Activated T-cell treated with anti-CD3 and anti-CD28 coated beads for 48 hours (primary cell): Measurements from ENCODE around the gene HPS5.

ENCODE experiments used
- DNase-seq: peaks from one replicate; pipeline ENCODE4 v3.0.0-alpha.2; 2020; ENCODE audit warnings: low read depth

The HPS5 gene

DNA sequence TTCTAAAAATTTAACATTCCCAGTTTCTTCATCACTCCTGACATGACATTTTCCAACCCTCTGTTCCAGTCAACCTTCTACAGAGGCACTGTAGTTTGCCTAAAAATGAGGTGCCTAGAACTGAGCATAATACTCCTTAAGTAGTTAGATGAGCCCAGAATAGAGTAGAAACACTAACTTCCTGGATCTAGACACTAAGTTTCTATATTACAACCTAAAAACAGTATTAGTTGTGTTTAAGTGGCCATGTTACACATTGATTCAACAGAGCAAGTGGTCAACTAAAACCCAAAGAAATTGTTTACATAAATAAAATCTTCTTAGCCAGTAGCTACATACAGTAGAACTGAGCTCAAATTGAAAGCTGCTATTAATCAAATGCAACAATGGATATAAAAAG is 1.3 kb downstream of the HPS5 start:
- no peak for DNase-seq

DNA sequence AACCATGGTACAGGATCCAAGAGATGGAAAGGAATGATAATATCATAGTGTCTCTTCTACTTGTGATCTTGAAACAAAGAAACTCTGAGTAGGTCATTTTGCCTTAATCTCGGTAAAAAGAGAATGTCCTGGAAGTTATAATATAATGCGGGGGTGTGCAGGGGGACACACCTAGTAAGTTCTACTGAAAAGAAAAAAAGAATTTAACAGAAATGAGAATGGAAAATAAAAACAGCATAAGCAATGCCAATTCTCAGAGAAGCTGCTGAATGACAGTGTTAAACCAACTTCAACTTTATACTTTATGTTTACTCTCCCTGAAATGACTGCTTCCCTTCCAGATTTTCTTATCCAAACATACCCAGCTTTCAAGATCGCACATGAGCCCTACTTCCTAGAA is 2.0 kb downstream of the HPS5 start:
- DNase-seq, result no peak

DNA sequence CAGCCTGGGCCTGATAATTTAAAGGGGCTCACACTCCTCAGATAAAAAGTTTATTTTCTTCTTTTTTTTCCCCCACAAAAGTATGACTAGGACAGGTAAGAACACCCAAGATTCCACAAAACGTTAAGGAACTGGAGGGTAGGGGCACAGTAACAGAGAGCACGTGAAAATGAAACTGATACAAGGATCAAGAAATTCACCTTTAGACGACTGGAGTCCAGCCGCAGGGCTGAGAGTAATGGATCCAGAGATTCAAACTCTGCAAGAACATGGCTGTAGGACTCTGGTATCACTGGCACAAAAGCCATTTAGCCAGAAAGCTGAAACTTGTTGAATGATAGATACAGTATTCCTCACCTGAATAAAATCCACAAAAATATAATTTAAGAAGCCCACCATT is 4.4 kb downstream of the HPS5 start:
- no peak for DNase-seq

DNA sequence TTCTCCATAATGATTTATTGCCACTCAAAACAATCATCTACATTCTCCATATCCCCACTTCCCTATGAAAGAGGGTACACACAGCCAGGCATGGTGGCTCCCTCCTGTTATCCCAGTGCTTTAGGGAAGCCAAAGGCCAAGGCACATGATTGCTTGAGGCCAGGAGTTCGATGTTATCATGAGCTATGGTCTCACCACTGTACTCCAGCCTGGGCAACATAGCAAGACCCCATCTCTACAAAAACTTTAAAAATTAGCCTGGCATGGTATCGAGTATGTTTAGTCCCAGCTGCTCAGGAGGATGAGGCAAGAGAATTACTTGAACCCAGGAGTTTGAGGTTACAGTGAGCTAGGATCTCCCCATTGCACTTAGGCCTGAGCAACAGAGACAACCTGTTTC is 6.0 kb downstream of the HPS5 start:
- DNase-seq, result no peak

DNA sequence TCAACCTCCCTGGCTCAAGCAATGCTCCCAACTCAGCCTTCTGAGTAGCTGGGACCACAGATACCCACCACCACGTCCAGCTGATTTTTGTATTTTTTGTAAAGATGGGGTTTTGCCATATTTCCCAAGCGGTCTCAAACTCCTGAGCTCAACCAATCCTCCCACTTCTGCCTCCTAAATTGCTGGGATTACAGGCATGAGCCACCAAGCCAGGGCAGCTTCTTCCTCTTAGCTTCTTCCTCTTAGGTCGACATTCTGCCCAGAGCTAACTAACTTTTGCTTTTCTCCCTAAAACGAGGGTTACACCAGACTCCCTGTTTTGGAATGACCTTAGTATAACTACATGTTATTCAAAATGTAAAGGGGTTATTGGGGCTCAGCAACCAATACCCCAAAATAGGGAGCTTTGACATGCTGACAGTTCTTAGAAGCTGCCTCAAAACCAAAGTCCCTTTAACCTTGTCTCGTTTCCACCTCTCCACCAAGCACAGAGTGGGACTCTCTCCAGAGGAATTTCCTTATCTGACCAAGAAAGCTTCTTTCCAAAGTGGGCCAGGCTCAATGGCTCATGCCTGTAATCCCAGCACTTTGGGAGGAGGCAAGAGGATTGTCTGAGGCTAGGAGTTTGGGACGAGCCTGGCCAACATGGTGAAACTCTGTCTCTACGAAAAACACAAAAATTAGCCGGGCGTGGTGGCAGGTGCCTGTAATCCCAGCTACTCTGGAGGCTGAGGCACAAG is 7.0 kb downstream of the HPS5 start:
- no peak for DNase-seq

DNA sequence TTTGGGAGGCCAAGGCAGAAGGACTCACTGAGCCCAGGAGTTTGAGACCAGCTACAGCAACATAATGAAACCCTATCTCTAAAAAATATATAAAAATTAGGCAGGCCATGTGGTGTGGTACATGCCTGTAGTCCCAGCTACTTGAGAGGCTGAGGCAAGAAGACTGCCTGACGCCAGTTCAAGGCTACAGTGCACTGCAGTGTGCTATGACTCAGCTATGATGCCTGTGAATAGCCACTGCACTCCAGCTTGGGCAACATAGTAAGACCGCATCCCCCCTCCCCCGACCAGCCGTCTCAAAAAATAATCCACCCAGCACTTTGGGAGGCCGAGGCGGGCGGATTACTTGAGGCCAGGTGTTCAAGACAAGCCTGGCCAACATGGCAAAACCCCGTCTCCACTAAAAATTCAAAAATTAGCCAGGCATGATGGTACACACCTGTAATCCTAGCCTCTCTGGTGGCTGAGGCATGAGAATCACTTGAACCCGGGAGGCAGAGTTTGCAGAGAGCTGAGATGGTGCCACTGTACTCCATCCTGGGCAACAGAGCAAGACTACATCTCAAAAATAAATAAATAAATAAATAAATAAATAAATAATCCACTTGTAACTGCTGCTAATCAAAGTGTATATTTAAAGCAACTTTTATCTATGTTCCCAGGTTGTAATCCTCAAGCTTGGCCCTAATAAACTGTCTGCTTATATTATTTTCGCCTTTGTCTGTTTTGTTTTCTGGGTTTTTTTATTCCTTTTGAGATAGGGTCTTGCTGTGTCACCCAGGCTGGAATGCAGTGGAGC is 7.8 kb downstream of the HPS5 start:
- DNase-seq, result no peak

DNA sequence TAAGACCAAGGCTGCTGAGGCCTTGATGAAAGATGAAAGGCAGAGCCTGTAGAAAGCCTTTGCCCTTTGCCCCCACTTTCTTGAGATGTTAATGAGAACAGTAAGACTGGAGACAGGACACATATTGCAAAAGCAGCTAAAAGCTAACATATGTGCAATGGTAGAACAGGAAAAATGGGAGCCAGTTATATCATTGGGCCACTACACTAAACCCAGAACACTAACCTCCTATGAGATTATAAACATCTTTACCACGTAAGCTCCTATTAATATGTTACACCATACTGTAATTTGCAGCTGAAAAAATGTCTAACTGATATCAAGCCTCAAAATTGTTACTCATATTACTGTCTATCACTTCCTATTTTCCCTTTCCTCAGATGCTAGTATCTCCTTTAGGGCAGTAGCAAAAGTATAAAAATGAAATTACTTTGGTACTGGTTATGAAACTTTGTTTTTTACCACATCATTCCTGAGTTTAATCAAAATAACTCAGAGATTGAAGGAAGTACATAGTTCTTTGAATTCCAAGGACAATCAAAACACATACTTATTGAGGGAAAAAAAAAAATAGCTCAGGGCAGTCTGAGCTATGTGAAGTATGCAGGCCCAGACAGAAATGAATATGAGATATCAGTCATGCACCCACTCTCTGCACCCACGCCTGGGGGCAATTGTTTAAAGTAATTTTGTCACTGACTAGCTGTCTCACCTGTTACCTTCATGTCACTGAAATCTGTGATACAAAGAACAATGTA is 9.1 kb downstream of the HPS5 start:
- no peak for DNase-seq

DNA sequence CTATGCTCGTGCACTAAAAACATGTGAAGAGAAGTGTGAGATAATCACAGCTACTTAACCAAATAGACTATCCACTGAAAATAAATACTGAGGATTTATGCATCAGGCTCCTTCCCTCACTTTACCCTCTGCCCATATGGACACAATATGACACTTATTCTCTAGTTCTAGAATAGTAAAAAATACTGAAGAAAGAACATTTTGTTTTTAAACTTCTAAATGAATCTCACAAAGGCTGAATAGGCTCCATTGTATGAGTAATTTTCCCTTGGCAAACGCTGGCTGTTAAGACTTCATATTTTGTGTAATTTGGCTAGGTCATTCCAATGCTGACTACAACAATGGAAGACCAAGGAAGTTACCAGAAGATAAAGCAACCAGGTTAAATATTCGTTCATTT is 9.9 kb downstream of the HPS5 start:
- DNase-seq, result no peak

DNA sequence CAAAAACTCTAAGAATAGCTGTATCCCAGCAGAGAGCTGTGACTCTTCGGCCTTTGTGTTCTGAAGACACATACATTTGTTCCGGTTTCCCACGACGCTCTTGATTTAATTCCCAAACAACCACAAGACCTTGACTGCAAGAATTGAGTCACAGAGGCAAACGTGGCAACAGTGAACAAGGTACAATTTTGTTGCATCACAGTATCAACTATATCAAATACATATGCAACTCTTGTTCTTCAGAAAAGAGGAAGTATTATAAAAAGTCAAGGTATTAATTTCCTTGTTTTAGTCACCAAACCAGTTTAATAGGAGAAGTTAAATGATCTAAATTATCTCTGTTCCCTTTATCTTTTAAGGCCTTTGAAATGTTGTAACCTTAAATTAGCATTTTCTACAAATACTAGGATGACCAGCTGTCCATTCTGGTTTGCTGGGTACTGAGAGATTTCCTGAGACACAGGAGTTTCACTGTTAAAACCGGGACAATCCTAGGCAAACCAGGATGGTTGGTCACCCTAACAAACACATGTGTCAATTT is 11.1 kb downstream of the HPS5 start:
- DNase-seq, result no peak

DNA sequence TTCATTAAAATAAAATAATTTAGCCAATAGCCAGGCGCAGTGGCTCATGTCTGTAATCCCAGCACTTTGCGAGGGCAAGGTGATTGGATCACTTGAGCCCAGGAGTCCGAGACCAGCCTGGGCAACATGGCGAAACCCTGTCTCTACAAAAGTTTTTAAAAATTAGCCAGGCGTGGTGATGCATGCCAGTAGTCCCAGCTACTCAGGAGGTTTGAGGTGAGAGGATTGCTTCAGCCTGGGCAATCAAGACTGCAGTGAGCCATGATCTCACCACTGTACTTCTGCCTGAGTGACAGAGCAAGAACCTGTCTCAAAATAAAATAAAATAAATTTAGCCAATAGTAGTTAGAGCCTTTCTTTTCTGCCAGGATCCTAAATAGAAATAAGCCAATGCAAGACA is 12.2 kb downstream of the HPS5 start:
- no peak for DNase-seq

DNA sequence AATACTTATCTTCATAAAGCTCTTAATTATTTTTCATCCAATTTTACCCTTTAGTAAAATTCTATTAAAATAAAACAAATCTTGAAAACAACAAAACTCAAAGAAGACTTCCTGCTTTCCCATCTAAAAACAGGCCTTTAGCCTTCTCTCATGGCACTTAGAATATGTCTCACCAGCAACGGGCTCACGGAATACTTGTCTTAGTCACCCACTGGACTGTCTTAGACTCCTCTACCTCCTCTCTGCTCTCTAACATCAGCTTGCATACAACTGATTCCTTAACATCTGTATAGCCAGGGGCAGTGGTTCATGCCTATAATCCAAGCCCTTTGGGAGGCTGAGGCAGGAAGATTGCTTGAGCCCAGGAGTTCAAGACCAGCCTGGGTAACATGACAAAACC is 13.7 kb downstream of the HPS5 start:
- no peak for DNase-seq

DNA sequence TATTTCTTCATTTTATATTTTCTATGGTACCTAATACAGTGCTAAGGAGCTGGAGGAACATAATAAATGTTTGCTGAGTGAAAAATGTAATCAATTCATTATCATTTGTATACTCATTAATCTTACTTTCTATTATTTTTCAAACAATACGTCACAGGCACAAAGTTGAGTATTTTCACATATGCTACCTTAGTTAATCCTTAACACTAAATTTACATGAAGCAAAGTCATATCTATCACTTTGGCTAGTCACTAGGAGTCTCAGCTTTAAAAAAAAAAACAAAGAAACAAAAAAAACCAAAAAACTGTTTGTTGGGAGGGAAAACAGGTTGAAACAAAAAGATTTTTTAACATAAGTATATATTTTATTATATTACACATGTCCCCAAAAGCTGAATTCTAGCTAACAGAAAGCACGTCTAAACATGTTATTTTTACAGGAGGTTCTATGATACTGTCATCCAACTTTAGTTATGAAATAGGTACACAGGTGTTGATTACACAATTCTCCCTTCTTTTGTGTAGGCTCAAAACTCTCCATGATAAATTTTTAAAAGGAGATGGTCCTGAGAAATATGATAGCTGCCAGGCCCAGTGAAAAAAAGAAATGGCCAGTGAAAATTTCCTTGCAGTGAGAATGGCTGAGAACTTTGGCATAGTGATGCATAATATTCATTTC is 14.3 kb downstream of the HPS5 start:
- DNase-seq, result no peak

DNA sequence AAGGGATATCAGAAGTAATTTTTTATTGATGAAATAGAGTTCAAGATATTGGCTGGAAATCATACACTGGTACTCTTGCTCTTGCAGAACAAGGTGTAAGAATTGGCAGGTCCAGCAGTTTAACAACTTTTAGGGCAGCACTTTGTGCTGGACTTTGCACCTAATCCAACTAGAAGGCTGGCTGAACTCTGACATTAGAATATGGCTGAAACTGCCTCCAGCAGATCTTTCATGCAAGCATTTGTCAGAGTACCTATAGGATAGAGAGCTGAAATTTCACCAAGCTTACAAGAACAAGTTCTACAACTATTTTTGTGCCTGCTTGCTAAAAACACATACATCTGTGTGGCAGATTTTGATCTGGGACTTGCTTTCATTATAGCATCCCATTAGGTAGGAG is 17.2 kb downstream of the HPS5 start:
- no peak for DNase-seq

DNA sequence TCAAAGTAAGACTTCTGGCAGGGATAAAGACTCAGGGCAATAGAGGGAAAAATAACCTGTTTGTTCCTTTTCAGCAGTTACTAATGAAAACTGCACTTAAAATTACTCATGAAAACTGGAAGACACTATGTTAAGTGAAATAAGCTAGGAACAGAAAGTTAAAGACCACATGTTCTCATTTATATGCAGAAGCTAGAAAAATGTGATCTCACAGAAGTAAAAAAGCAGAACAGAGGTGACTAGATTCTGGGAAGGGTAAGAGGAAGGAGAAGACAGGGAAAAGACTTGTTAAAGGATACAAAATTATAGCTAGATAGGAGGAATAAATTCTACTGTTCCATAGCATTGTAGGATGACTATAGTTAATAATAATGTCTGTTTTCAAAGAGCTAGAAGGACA is 22.2 kb downstream of the HPS5 start:
- no peak for DNase-seq

DNA sequence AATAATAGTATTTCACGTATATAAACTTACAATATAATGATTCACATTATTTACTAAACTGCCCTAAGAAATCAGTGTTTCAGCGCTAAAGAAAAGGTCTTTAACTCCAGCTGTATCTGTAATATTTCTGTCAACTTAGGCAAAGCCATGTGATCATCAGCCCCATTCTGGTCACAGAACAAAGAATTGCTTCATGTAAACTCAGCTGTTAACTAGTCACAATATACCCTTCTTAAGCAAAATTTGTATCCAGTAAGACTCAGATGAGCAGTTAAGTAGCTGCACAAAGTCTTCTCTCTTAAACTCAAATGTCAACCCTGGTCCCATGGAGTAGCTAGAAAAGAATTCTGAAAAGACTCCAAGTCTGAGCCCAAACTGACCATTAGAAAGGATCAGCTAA is 26.6 kb downstream of the HPS5 start:
- no peak for DNase-seq

DNA sequence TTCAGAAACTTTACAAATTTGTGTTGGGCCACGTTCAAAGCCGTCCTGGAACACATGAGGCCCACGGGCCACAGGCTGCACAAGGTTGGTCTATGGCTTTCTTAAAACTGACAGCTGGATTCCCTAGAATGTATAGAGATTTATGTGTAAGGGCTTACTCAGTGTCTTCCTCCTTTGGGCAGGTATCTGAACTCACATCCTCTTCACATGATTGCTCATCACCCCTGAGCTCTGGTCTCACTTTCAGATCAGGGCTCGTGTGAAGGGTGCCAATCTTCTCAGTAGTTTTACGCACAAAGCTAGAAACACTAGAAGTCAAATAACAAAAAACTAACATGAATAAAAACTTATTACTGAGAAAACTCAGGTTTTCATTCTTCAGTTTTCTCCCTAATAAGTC is 27.1 kb downstream of the HPS5 start:
- no peak for DNase-seq

DNA sequence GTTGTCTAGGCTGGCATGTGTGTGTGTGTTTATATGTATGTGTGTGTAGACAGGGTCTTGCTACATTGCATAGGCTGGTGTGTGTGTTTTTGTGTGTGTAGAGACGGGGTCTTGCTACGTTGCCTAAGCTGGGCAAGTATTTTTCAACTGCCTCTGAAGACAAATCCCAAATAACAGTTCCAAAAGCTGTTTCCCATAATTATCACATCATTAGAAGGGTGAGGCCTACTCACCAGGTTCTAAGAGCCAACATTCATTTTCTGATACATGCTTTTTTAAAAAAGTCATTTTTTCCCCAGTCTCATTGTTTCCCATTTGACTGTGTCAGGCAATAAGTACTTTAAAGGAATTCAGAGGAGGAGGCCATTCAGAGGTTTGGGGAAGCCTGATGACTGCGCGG is 33.0 kb downstream of the HPS5 start:
- DNase-seq, result no peak

DNA sequence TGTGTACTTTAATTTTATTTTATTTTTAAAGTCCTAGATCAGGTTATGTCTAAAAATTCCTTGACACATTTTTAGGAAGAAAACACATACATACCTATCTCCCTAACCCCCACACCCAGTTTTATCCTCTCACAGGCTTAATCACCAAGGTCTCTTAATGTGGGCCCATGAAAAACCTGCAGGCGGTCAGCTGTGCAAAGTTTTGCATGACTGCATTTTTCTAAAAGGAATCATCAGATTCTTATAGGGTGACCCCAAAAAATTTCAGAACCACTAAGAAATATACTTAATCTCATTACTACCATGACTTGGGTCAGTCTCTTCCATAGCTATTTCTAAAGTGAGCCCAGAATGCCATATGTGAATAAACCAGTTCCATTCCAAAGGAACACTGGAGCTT is 36.1 kb downstream of the HPS5 start:
- DNase-seq, result no peak

DNA sequence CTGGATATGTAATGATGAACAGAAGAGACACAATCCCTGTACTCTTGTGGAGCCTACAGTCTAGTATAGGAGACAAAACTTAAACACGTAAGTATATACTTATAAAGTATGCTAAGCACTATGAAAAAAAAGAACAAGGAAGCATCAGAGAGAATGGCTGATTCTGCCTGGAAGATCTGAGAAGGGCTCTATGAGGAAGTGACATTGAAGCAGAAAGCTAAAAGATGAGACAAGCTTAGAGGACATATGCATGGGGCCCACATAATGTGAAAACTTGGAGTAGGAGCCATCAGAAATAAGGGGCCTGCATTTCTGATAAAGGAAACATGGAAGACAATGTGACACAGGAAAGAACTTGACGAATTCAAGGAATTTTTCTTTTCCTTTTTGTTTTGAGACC is 39.3 kb downstream of the HPS5 start:
- DNase-seq, result no peak

DNA sequence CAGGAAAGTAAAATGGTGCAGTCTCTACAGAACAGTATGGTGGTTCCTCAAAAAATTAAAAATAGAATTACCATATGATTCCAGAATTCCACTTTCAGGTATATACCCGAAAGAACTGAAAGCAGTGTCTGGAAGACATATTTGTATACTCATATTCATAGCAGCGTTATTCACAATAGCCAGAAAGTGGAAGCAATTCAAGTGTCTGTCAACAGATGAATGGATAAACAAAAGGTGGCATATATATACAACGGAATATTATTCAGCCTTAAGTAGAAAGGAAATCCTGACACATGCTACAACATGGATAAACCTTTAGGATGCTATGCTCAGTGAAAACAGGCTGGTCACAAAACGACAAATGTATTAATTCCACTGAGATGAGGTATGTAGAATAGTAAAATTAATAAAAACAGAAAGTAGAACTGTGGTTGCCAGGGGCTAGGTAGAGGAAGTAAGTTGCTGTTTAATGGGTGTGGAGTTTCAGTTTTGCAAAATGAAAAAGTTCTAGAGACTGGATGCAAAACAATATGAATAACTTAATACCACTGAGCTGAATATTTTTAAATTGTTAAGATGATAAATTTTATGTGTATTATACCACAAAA is 41.4 kb downstream of the HPS5 start:
- no peak for DNase-seq

DNA sequence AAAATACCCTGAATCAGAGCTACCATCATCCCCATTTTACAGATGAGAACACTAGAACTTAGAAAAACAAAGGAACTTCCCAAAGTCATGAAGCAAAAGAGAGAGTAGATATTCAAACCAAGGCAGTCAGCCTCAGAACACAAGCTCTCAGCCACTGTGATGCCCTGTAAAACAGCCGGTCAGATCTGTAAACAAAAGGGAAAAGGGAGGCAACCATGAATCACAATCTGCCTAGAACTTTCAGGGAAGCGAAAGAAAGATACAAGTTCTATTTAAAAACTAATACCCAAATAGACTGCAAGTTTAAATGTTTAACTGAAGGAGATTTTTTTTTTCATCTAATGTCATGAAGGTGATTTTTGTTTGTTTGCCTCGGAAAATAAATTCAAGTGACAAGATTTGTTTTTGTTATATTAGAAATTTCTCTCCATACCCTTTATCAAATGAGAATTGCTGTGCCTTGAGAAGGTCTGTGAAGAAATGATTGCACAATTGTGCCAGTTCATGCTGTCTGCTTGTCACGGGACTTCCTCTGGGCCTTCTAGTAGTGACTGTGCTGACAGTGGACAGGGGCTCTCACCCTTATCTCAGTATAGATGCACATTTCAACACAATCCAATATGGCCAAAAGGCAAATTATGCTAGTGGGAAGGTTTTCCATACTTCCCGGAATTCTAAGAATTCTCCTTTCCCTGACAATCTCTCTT is 44.2 kb downstream of the HPS5 start:
- no peak for DNase-seq
